HG03558 (cell line): Measurements from ENCODE around the gene ARHGAP25.

Source experiments
- ATAC-seq: cut with Tn5 transposase; IDR thresholded peaks from one replicate; pipeline ENCODE4 v1.9.1; 2021; ENCODE audit warnings: moderate number of reproducible peaks; ENCODE audit not compliant: unreplicated experiment; ENCODE audit errors: extremely low read depth

ARHGAP25 gene

DNA sequence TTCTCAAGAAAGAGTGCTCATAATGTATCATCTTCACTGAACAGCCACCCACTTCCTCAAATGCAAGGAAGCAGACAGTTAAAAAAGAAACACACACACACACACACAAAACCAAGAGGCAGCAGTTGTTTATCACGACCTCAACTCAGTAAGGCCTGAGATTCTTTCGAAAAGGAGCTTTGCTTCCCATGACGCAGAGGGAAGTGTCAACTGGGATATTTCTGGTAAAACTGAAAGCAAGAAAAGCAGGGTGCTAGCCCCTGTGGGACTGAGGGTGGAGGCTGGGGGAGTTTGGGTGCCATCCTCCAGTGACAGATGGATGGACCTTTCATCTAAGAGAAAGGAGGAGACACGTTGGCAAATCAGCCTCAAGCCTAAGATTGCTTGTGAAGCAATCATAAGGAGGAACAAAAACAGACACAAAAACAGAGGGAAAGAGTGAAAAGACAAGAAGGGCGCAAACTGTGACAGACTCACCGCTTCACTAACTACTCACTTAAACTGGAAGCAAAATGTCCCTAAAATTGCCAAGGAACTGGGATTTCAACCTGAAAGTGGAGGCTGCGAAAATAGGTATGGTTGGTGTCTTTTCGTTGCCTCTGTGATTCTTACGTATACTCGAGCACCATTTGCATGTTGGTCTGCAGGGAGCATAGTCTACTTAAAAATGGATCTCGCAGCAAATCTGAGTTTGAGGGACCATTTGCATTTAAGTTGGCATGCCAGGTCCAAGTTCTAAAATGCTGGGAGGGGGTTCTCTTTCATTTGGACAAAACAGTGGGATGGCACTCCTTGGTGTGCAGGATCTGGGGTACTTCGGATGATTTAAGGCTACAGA is at the start of gene ARHGAP25:
Gene ARHGAP25 (plus strand): TSS at position 124 of the 838 bp plus-strand sequence. CDS start 389 bp downstream, at position 513.
- no peak for ATAC-seq

DNA sequence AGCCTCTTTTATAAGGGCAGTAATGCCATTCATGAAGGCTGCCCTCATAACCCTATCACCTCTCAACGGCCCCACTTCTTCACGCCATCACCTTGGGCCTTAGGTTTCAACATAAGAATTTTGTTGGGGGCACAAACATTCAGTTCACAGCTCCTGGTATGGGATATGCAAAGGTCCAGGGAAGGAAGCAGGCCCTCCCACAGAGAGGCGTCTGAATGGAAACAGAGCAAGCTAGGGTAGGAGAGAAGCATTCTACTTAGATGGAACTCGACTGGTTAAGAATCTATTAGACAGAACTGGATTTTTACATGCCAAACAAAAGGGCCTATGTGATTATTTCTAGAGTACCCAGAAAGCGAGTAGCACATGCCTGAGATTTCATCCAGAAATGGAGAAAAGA is 48.4 kb upstream of the ARHGAP25 start:
- ATAC-seq: no peak

DNA sequence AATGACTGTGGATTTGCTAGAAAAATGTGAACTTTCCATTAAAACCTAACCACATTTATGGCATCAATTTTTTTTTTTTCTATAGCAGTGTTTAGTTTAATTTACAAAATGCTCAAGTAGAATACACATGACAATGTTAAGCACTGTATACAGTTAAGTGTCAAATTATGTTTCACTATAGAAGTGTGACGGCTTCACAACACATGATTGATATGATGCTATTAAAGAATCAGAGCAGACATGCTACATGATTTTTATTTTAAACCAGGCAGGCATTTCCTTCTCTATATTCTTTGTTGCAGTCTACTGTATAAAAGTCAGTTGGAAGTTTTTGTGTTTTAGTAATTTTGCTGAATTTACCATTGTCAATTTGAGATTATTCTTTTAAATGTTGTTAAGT is 47.6 kb upstream of the ARHGAP25 start:
- ATAC-seq: no peak

- peak; percentile 80 for ATAC-seq
These were observed 44.8 kb upstream of the ARHGAP25 start for GRCh38 chr2:68689553-68690537.

- no peak for ATAC-seq
These were observed 43.8 kb upstream of the ARHGAP25 start for GRCh38 chr2:68690851-68691250.

GRCh38 chr2:68692511-68692910 is 42.1 kb upstream of the ARHGAP25 start:
- ATAC-seq: no peak

GRCh38 chr2:68693951-68694350 is 40.7 kb upstream of the ARHGAP25 start:
- ATAC-seq: no peak

GRCh38 chr2:68695971-68696370 is 38.6 kb upstream of the ARHGAP25 start:
- ATAC-seq: no peak

DNA sequence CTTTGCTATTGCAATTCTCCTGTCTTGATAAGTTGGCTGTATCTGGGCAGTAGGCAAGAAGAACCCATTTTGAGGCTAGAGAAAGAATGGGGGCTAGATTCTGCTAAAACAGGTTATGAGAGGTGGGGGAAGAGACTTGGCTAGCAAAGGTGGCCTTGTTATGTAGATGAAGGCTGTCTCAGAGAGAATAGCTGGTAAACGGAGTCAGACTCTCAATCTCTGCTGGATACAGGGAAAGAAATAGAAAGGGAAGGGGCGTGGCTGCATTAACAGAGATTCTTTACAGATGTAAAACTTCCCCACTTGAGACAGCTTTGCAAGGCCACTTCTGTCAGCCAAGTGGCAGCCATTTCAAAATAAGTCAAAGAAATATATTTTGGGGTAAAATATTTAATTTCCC is 38.1 kb upstream of the ARHGAP25 start:
- no peak for ATAC-seq

- ATAC-seq: no peak
These were observed 35.8 kb upstream of the ARHGAP25 start for GRCh38 chr2:68698567-68699377.

- no peak for ATAC-seq
These were observed 34.1 kb upstream of the ARHGAP25 start for GRCh38 chr2:68700560-68700959.

DNA sequence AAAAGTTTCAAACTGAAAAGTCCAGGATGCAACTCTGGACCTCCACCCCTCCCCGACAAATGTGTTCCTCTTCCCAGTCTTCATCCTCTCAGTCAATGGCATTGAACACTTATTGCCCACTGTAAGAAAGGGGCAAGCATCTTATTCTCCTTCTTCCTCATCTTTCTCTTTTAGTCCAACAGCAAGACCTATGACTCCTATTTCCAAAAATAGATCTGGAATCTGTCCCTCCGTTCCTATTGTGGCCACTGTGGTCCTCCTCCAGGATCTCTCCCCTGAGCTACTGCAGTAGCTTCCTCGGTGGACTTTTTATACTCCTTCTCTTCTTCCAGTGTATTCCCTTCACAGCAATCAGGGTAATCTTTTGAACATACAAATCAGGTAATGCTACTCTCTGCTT is 28.0 kb upstream of the ARHGAP25 start:
- ATAC-seq: no peak

- no peak for ATAC-seq
These were observed 26.0 kb upstream of the ARHGAP25 start for GRCh38 chr2:68708629-68709028.

DNA sequence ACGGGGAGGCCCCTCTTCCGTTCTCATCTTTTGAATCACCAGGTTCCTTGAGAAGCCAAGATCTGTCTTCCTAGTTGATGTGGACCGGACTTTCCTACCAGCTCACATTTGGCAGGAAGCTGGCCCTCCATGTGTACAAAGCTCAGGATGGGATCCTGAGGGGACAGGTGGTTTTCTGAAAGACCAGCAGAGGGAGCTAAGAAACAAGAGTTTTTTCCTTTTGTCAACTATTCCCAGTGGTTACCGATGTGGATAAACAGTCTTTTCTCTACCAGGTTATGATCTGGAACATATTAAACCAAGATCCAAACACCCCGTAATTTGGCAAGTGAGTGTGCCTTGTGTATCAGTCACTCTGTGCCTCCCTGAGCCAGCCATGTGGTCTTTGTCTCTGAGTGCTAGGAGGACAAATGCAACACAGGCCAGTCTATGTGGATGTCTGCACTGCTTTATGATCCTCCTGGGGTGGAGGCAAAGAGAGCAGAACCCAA is 25.1 kb upstream of the ARHGAP25 start:
- ATAC-seq: no peak

DNA sequence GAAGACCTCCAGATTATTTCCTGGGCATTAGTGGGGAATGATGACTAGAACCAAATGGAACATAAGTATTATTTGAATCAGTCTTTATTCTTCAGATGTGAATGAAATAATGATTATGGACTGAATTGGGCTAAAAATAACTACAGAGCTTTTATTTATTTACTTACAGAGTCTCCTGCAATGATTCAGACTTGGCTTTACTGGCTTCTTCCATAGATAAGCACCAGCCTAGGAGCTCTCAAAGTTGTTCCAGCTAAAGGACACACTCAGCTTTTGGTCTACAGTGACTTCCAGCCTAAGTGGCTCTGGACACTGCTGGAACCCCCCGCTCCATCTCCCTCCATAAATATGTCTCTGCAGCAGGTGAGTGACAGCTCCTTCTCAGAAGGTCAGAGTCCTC is 24.3 kb upstream of the ARHGAP25 start:
- ATAC-seq: no peak

- no peak for ATAC-seq
These were observed 23.9 kb upstream of the ARHGAP25 start for GRCh38 chr2:68710756-68711155.

GRCh38 chr2:68714866-68715265 is 19.7 kb upstream of the ARHGAP25 start:
- peak; percentile 67 for ATAC-seq

DNA sequence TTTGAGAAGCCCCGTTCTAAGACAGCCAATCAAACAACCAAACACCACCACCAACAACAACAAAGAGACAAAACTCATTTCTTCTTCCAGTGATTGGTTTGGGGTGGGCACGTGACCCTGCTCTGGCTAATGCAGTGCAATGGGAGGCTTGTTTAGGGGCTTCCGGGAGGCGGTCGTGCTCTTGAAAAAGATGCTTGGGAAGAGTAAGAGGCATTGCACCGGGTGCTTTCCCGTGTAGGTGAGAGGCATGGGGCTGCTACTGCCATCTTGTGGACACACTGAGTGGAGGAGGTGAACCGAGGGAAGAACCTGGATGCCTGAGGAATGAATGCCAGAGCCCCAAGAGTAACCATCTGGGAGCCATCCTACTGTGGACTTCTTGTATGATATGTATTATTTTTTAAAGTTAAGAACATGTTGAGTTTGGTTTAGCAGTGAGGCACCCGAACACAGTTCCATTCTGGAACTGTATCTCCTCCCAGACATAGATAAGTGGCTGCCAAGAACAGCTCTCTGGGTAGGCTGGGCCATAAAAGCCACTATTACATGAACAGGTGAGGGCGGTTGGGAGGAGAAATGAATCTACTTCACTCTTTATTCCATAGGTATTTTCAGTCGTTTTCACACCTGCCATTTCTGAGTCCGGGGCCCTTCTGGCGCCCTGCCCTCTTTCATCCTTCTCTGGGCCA is 19.1 kb upstream of the ARHGAP25 start:
- no peak for ATAC-seq

DNA sequence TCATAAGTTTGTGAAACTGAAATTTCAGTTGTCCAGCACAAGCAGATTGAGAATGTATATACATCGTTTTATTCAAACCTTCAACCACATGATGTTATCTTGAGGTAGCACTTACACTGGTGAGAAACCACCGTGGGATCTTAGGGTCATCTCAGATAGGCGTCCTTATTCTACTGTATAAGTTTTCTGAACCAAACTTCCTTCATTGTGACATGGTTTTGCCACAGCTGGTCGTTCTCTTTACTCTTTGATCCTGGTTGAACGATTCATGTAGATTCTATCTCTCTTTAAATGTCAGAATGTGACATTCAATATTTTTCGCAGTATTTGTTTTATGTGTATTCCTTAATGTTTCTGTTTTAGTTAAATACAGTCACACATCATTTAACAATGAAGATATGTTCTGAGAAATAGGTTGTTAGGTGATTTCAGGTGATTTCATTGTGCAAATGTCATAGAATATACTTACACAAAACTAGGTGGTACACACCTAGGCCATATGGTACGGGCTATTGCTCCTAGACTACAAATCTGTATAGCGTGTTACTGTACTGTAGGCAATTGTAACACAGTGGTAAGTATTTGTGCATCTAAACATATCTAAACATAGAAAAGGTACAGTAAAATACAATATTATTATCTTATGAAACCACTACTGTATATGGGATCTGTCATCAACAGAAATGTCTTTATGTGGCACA is 17.9 kb upstream of the ARHGAP25 start:
- ATAC-seq: no peak
